Gastroesophageal sphincter (tissue), 4 donors: Measurements from ENCODE around the gene GPR162. TPM values are rescaled to one million over a fixed set of nuclear protein-coding genes. Genes with fewer than 3 reads are reported as not detected.
A peak's percentile ranks its signal among the peaks of the same experiment; 100 is the strongest.

Source experiments
- ATAC-seq: fragments of 150-250 bp; one replicate; pipeline ENCODE4 v1.9.1; 2016; ENCODE audit warnings: mild to moderate bottlenecking, moderate library complexity
- H3K27ac ChIP-seq, 4 donors: fragments of 200-600 bp; sonication (generic) in 3 of 4; 1 replicate in 3 of 4; 2 replicates in 1 of 4; pipeline ENCODE4 v1.5.1; 2016 to 2019
- H3K27me3 ChIP-seq: fragments of 200-600 bp; sonication (generic); one replicate; pipeline ENCODE4 v1.5.1; 2019
- H3K36me3 ChIP-seq, 2 donors: fragments of 200-600 bp; sonication (generic); one replicate each; pipeline ENCODE4 v1.5.1; 2019; ENCODE audit warnings: control low read depth in 1 of 2
- H3K4me1 ChIP-seq, 3 donors: fragments of 200-600 bp; sonication (generic); 1 replicate in 2 of 3; 2 replicates in 1 of 3; pipeline ENCODE4 v1.5.1; 2016 to 2019; ENCODE audit warnings: control low read depth in 2 of 3
- H3K4me3 ChIP-seq, 2 donors: fragments of 200-600 bp; sonication (generic); one replicate each; pipeline ENCODE4 v1.5.1; 2019; ENCODE audit warnings: mild to moderate bottlenecking in 1 of 2, moderate library complexity in 1 of 2
- H3K9me3 ChIP-seq, 3 donors: fragments of 200-600 bp; sonication (generic); one replicate each; pipeline ENCODE4 v1.5.1; 2017 to 2019; ENCODE audit warnings: control low read depth in 2 of 3
- EP300 ChIP-seq: sonication (generic); formaldehyde crosslinking; IDR thresholded peaks from one replicate; pipeline ENCODE4 v1.6.1; 2017; ENCODE audit warnings: antibody characterized with exemption, mild to moderate bottlenecking
- POLR2A ChIP-seq, 2 donors: fragments of 450-650 bp; IDR thresholded peaks; one replicate each; pipeline ENCODE4 v1.6.1; 2017; ENCODE audit warnings: antibody characterized with exemption in 2 of 2, mild to moderate bottlenecking in 2 of 2, moderate library complexity in 1 of 2
- POLR2AphosphoS5 ChIP-seq: sonication (generic); formaldehyde crosslinking; IDR thresholded peaks from one replicate; pipeline ENCODE4 v1.6.1; 2017; ENCODE audit warnings: antibody characterized with exemption
- WGBS, 2 donors: methylation state at CpG; one replicate each; pipeline ENCODE4 v1.1.5; 2018; ENCODE audit warnings: low coverage in 1 of 2; 5-methylcytosine and 5-hydroxymethylcytosine counted together
- total RNA-seq, 4 donors: library from RNA; depleted of rRNA; stranded (reverse); fragments of >200 nt; gene quantifications; one replicate each; pipeline ENCODE4 v1.1.0, GENCODE V29; 2016
- TF ChIP-seq, protein P1 (sequence below), 4 experiments: fragments of 200-600 bp in 2 of 4; fragments of 450-650 bp in 2 of 4; sonication (generic) in 1 of 4; IDR thresholded peaks; one replicate each; pipeline ENCODE4 v1.5.1; 2017 to 2019; ENCODE audit warnings: antibody characterized with exemption in 4 of 4, mild to moderate bottlenecking in 2 of 4, moderate library complexity in 2 of 4

GPR162 gene
- total RNA-seq, 4 donors from 2014 or later = 3.7 to 9.7 (median 3.9) TPM

DNA sequence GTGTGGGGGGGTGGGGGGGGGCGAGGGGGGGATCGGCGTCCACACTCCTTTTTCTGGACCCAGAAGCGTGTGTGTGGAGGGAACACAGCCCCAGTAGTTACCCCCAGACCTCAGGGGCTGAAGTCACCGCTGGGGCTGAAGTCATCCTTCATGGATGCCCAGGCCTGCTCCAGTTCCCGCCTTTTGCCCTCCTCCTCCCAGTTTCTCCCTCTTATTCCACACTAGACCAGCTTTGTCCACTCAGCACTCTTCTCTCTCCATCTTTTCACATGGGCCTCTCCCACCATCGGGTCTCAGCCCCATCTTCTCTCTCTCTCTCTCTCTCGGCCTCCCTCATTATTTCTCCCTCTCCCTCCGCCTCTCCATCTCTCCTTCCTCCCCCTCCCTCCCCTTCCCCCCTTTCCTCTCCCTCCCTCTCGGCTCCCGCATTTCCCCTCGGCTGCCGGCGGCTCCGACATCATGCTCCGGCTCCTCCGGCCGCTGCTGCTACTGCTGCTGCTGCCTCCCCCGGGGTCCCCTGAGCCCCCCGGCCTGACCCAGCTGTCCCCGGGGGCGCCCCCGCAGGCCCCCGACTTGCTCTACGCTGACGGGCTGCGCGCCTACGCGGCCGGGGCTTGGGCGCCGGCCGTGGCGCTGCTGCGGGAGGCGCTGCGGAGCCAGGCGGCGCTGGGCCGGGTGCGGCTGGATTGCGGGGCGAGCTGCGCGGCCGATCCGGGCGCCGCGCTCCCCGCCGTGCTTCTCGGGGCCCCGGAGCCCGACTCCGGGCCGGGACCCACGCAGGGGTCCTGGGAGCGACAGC is 6.6 kb downstream of the GPR162 start, which contains the start of gene P3H3:
Gene P3H3 (plus strand): TSS at position 426 of the 799 bp plus-strand sequence. CDS start 34 bp downstream, at position 460.
- peak; percentile 8 to 19 for TF ChIP-seq POLR2A (IDR thresholded peaks at IDR 0.05)
- no peak for TF ChIP-seq EP300
- no peak for TF ChIP-seq POLR2AphosphoS5
- TF ChIP-seq, protein P1, sequence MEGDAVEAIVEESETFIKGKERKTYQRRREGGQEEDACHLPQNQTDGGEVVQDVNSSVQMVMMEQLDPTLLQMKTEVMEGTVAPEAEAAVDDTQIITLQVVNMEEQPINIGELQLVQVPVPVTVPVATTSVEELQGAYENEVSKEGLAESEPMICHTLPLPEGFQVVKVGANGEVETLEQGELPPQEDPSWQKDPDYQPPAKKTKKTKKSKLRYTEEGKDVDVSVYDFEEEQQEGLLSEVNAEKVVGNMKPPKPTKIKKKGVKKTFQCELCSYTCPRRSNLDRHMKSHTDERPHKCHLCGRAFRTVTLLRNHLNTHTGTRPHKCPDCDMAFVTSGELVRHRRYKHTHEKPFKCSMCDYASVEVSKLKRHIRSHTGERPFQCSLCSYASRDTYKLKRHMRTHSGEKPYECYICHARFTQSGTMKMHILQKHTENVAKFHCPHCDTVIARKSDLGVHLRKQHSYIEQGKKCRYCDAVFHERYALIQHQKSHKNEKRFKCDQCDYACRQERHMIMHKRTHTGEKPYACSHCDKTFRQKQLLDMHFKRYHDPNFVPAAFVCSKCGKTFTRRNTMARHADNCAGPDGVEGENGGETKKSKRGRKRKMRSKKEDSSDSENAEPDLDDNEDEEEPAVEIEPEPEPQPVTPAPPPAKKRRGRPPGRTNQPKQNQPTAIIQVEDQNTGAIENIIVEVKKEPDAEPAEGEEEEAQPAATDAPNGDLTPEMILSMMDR (IDR thresholded peaks at IDR 0.05) = peak in 1 of 4 experiments; percentile 6
- H3K4me3 ChIP-seq = peak within 1 kb of the TSS; percentile 60 to 87
- peaks cover 0 to 33% of the 10 kb centered on the region in 2 donors for H3K36me3 ChIP-seq
- H3K27ac ChIP-seq = peak within 1 kb of the TSS; percentile 39 to 91 (median 87)
- peaks cover 20% of the 10 kb centered on the region for H3K27me3 ChIP-seq
- H3K4me1 ChIP-seq = peaks cover 0 to 59% (median 33%) of the 10 kb centered on the region in 3 donors
- 0 to 2% methylated on average over 13 of the region's 60 CpGs for WGBS, 2 donors
- no peaks in the 10 kb centered on the region for H3K9me3 ChIP-seq
- peak; percentile 24 for ATAC-seq

DNA sequence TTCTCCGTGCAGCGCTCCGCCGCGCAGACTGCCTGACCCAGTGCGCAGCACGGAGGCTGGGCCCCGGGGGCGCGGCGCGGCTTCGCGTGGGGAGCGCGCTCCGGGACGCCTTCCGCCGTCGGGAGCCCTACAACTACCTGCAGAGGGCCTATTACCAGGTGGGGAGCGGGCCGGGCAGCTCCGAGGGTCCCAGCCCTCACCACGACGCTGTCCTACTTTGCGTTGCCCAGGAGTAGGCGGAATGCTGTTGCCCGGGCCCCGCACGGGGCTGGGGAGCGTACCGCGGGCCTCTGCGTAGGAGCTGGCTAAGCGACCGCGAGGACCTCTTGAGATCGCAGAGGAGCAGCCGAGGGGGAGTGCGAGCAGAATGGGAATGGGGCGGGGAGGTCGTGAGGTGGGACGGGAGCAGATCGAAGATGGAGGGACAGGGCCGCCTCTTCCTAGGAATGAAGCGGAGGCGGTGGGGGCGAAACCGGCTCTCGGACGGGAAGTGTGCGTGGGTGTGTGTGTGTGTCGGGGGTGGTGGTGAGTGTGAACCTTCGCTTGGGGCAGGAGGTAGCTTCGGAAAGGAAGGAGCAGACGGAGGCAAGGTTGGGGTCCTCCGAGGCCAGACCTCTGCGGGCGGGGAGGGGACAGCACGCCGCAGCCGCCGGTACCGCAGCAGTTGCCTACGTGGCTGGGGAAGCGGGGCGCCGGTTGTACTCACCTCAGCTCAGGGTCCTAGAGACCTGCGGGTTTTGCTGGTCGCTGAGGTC is 7.3 kb downstream of the GPR162 start:
- no peaks in the 10 kb centered on the region for H3K9me3 ChIP-seq
- peaks cover 0 to 40% of the 10 kb centered on the region in 2 donors for H3K36me3 ChIP-seq
- H3K4me3 ChIP-seq = peak overlapping the region; percentile 60 to 87
- ATAC-seq = peak; percentile 29
- TF ChIP-seq POLR2A (IDR thresholded peaks at IDR 0.05) (peak in 1 of 2 donors; percentile 9), POLR2AphosphoS5 (peak; percentile 43)
- TF ChIP-seq, protein P1 (IDR thresholded peaks at IDR 0.05) = no peak
- H3K4me1 ChIP-seq = peaks cover 0 to 55% (median 33%) of the 10 kb centered on the region in 3 donors
- 2% methylated on average over 15 of the region's 71 CpGs; no CpG with 5 or more reads in 1 of the 2 donors for WGBS, 2 donors
- H3K27ac ChIP-seq = peak overlapping the region; percentile 39 to 91 (median 87)
- peaks cover 12% of the 10 kb centered on the region for H3K27me3 ChIP-seq

DNA sequence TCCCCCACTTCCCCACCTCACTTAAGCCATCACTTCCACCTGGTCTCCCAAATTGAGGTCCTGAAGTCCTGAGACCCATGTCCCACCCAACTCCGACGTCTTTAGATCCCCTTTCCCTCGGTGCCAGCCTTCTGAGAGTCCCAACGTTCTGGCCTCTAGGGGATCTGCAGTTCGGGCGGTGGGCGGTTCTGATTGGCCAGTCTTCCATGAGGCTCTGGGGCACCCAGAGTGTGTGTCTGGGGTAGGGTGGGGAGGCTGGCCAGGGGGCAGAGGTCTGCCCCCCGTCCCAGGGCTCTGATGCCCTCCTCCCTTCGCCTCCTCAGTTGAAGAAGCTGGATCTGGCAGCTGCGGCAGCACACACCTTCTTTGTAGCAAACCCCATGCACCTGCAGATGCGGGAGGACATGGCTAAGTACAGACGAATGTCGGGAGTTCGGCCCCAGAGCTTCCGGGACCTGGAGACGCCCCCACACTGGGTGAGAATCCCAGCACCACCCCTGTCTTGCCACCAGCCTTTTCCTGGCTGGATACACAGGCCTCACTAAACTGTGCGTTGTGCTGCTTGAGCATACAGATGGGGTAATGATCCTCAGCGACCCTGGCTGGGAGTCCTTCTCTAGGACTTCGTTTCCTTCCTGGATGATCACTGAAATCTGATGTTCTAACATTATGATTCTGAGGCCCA is 8.1 kb downstream of the GPR162 start:
- H3K27ac ChIP-seq = peak overlapping the region in 3 of 4 donors; percentile 87 to 91 (median 87)
- whole genome bisulfite sequencing, 2 donors = 60% methylated on average over 2 of the region's 19 CpGs; no CpG with 5 or more reads in 1 of the 2 donors
- TF ChIP-seq POLR2AphosphoS5 = no peak
- TF ChIP-seq, protein P1 (IDR thresholded peaks at IDR 0.05) = peak in 2 of 4 experiments; percentile 8 to 35

DNA sequence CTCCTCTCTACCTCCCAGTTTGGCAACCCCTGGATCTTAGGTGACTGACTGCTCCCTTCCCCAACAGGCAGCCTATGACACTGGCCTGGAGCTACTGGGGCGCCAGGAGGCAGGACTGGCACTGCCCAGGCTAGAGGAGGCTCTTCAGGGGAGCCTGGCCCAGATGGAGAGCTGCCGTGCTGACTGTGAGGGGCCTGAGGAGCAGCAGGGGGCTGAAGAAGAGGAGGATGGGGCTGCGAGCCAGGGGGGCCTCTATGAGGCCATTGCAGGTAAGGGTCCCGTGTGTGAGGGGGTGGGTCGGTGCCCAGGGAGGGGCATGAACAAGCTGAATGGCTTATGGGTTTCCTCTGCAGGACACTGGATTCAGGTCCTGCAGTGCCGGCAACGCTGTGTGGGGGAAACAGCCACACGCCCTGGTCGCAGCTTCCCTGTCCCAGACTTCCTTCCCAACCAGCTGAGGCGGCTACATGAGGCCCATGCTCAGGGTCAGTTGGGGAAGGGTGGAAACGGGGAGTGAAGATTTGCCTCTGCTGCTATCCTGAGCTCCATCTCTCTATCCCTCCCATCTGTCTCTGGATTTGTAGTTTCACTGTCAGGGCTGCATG is 8.8 kb downstream of the GPR162 start:
- Histone ChIP-seq H3K27me3 (no peaks in the 10 kb centered on the region), H3K27ac (peak overlapping the region in 3 of 4 donors; percentile 87 to 91 (median 87)), H3K9me3 (no peaks in the 10 kb centered on the region), H3K36me3 (peaks cover 0 to 54% of the 10 kb centered on the region in 2 donors), H3K4me1 (peaks cover 0 to 48% (median 28%) of the 10 kb centered on the region in 3 donors), H3K4me3 (no peak overlapping the region)
- 82 to 88% methylated on average over 4 to 6 of the region's 11 CpGs for WGBS, 2 donors
- ATAC-seq = no peak
- TF ChIP-seq EP300 (no peak), POLR2A (IDR thresholded peaks at IDR 0.05) (no peak), POLR2AphosphoS5 (no peak)
- TF ChIP-seq, protein P1 (IDR thresholded peaks at IDR 0.05) = no peak

More for the DNA sequence above, 8.1 kb downstream of the GPR162 start:
- Histone ChIP-seq H3K27me3 (peaks cover 5% of the 10 kb centered on the region), H3K4me3 (peak overlapping the region; percentile 60 to 87), H3K36me3 (peaks cover 0 to 48% of the 10 kb centered on the region in 2 donors), H3K9me3 (no peaks in the 10 kb centered on the region), H3K4me1 (peaks cover 0 to 55% (median 33%) of the 10 kb centered on the region in 3 donors)
- ATAC-seq = no peak
